Chondrocyte (in vitro differentiated cells): ENCODE measurements around the gene MDM1. TPM values are rescaled to one million over a fixed set of nuclear protein-coding genes. Genes with fewer than 3 reads are reported as not detected.
A peak's percentile ranks its signal among the peaks of the same experiment; 100 is the strongest.

Source experiments
- DNase-seq: peaks from one replicate; pipeline ENCODE4 v3.0.0; 2021; ENCODE audit warnings: mixed read lengths, low spot score
- H3K27ac Mint-ChIP-seq: one replicate; pipeline ENCODE4 v1.8.0; 2021; ENCODE audit warnings: mild to moderate bottlenecking, moderate library complexity, mixed read lengths; ENCODE audit not compliant: unreplicated experiment
- H3K27me3 Mint-ChIP-seq: 2 replicates; pipeline ENCODE4 v1.8.0; 2021; ENCODE audit warnings: low read depth, mixed read lengths
- H3K36me3 Mint-ChIP-seq: 2 replicates; pipeline ENCODE4 v1.8.0; 2021; ENCODE audit warnings: low read depth, mixed read lengths
- H3K4me1 Mint-ChIP-seq: 2 replicates; pipeline ENCODE4 v1.8.0; 2021; ENCODE audit warnings: low read depth, mild to moderate bottlenecking, mixed read lengths
- H3K4me3 Mint-ChIP-seq: one replicate; pipeline ENCODE4 v1.8.0; 2021; ENCODE audit warnings: mild to moderate bottlenecking, moderate library complexity, mixed read lengths; ENCODE audit not compliant: unreplicated experiment
- H3K9me3 Mint-ChIP-seq: 2 replicates; pipeline ENCODE4 v1.8.0; 2021; ENCODE audit warnings: low read depth, mixed read lengths
- total RNA-seq: library from RNA; stranded (reverse); gene quantifications from 3 replicates; pipeline ENCODE4 v1.2.1, GENCODE V29; 2021
- TF ChIP-seq, protein P1 (sequence below): fragments of 200-600 bp; sonication (generic); IDR thresholded peaks from 2 replicates; pipeline ENCODE4 v1.5.0; 2021; ENCODE audit warnings: antibody characterized with exemption, mild to moderate bottlenecking, moderate library complexity

The MDM1 gene
- total RNA-seq, 1 donor from 2014 or later = 9.5 TPM

GRCh38 chr12:68267892-68268396, 64.2 kb downstream of the MDM1 start:
- Mint-ChIP-seq H3K36me3 (no peaks in the 10 kb centered on the region), H3K4me1 (peaks cover 81% of the 10 kb centered on the region), H3K27ac (peak overlapping the region; percentile 97), H3K27me3 (no peaks in the 10 kb centered on the region), H3K4me3 (no peak overlapping the region), H3K9me3 (no peaks in the 10 kb centered on the region)
- DNase-seq = no peak
- TF ChIP-seq, protein P1, sequence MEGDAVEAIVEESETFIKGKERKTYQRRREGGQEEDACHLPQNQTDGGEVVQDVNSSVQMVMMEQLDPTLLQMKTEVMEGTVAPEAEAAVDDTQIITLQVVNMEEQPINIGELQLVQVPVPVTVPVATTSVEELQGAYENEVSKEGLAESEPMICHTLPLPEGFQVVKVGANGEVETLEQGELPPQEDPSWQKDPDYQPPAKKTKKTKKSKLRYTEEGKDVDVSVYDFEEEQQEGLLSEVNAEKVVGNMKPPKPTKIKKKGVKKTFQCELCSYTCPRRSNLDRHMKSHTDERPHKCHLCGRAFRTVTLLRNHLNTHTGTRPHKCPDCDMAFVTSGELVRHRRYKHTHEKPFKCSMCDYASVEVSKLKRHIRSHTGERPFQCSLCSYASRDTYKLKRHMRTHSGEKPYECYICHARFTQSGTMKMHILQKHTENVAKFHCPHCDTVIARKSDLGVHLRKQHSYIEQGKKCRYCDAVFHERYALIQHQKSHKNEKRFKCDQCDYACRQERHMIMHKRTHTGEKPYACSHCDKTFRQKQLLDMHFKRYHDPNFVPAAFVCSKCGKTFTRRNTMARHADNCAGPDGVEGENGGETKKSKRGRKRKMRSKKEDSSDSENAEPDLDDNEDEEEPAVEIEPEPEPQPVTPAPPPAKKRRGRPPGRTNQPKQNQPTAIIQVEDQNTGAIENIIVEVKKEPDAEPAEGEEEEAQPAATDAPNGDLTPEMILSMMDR = no peak

GRCh38 chr12:68264857-68265256, 67.3 kb downstream of the MDM1 start:
- DNase-seq = no peak
- Mint-ChIP-seq H3K36me3 (no peaks in the 10 kb centered on the region), H3K4me1 (peaks cover 78% of the 10 kb centered on the region), H3K9me3 (no peaks in the 10 kb centered on the region), H3K27me3 (no peaks in the 10 kb centered on the region), H3K27ac (peak overlapping the region; percentile 96), H3K4me3 (peak overlapping the region; percentile 31)
- TF ChIP-seq, protein P1 = no peak

- Mint-ChIP-seq H3K4me1 (peaks cover 78% of the 10 kb centered on the region), H3K4me3 (no peak overlapping the region), H3K27me3 (no peaks in the 10 kb centered on the region), H3K36me3 (no peaks in the 10 kb centered on the region), H3K27ac (peak overlapping the region; percentile 96), H3K9me3 (no peaks in the 10 kb centered on the region)
- TF ChIP-seq, protein P1 = no peak
- no peak for DNase-seq
Observed at GRCh38 chr12:68264158-68264855, 67.9 kb downstream of the MDM1 start.

DNA sequence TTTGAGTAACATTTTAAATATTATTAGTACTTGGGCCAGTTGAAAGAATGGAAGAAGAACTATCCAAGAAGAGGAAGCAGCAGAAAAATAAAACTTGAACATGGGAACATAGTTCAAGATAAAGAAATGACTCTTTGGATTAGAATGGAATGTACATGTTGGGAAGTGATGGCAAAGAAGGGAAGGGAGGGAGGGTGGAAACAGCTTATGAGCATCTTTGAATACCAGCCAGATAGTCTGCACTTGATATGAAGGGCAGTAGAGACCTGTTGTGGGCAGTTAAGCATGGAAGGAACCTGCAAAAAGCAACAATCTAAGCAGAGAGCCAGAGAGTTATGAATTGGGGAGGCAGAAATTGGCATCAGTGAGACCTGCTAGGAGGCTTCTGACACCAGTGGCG, 68.8 kb downstream of the MDM1 start:
- Mint-ChIP-seq H3K4me1 (peaks cover 75% of the 10 kb centered on the region), H3K9me3 (no peaks in the 10 kb centered on the region), H3K4me3 (no peak overlapping the region), H3K27ac (peak overlapping the region; percentile 96), H3K27me3 (no peaks in the 10 kb centered on the region), H3K36me3 (no peaks in the 10 kb centered on the region)
- no peak for DNase-seq
- TF ChIP-seq, protein P1 = no peak

DNA sequence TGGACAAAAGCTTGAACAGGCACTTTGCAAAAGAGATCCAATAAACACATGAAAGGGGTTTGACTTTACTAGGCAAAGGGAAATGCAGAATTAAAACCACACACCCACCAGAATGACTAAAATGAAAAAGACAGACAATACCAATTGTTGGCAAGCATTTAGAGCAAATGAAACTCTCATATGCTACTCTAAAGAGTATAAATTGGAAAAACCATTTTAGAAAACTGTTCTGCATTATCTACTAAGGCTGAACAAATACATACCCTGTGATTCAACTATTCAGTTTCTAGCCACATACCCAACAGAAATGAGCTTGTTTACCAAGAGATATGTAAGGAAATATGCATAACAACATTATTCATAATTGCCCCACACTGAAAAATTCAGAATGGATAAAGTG, 70.3 kb downstream of the MDM1 start:
- H3K27ac Mint-ChIP-seq = no peak overlapping the region
- H3K4me1 Mint-ChIP-seq = peaks cover 61% of the 10 kb centered on the region
- TF ChIP-seq, protein P1 = no peak
- no peaks in the 10 kb centered on the region for H3K36me3 Mint-ChIP-seq
- no peak overlapping the region for H3K4me3 Mint-ChIP-seq
- no peaks in the 10 kb centered on the region for H3K9me3 Mint-ChIP-seq
- no peak for DNase-seq
- H3K27me3 Mint-ChIP-seq = no peaks in the 10 kb centered on the region
